GM19463 (cell line): Measurements from ENCODE around the gene MDN1.

Experiments
- ATAC-seq: cut with Tn5 transposase; IDR thresholded peaks from one replicate; pipeline ENCODE4 v1.9.1; 2021; ENCODE audit warnings: mild to moderate bottlenecking, moderate library complexity; ENCODE audit not compliant: unreplicated experiment

MDN1 gene

GRCh38 chr6:89702349-89702748, 117.2 kb downstream of the MDN1 start:
- ATAC-seq, result no peak

GRCh38 chr6:89695667-89696066, 123.9 kb downstream of the MDN1 start:
- no peak for ATAC-seq

DNA sequence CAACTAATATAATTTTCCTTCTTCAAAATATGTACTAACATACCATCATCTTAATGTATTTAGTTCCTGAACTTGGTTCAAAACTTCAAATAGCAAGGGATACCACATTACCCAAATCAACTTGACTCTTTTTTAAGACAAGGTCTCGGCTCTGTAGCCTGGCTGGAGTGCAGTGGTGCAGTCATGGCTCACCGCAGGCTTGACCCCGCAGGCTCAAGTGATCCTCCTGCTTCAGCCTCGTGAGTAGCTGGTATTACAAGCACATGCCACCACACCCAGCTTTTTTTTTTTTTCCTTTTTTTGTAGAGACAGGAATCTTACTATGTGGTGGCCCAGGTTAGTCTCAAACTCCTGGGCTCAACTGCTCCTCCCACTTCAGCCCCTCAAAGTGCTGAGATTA, 125.2 kb downstream of the MDN1 start:
- no peak for ATAC-seq

GRCh38 chr6:89693207-89693606, 126.4 kb downstream of the MDN1 start:
- no peak for ATAC-seq

GRCh38 chr6:89692256-89692655, 127.3 kb downstream of the MDN1 start:
- ATAC-seq, result no peak

DNA sequence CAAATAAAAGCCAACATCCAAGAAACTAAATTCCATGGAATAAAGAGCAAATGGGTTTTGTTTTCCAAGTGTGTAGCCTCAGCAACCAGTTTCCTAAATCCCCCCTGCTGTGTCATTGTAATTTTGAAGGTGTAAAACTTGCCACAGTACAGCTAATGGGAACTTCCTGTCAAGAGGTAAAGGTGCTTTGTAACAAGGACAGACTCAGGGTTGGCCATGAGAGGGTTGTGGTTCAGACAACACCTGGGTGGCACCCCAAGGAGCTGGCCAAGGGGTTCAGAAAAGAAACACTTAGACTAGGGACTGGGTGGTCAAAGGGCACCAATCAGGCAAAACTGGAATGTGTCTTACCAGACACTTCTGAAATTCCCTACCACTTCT, 128.7 kb downstream of the MDN1 start:
- no peak for ATAC-seq

GRCh38 chr6:89689732-89690131, 129.9 kb downstream of the MDN1 start:
- ATAC-seq, result no peak

DNA sequence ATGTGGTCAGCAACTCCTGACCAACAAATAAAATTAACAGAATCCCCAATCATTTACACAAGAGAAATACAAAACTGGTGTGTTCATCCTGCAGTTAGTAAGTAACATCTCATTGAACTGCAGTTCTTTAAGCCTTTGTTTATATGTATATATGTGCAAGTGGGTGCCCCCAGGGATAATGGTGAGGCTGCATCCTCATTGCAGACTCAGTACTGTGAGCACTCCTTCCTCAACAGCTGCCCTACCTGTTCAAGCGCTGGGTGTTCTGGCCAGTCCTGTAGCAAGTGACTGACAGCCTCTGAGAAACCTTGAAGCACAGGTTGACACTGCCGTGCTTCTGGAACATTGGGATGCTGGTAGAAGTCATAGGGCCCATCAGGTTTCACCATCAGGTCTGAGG, 131.3 kb downstream of the MDN1 start:
- ATAC-seq, result no peak

DNA sequence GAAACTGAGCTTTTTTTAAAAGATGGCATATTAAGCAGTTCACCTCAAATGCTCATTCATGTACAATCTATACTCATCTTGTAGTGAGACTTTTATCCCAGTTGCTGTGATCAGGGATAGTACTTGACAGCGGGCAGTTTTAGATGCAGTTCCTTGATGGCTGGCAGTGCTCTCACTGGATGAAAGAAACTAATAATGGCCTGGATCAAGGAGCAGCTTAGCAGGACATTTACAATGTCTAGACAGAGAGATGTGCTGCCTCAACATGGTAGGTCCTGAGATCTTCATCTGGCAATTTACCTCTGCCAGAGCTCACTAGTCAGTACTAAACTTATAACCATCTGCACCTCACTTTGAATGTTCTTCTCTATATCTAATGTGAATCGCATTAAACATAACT, 134.3 kb downstream of the MDN1 start:
- ATAC-seq, result no peak

DNA sequence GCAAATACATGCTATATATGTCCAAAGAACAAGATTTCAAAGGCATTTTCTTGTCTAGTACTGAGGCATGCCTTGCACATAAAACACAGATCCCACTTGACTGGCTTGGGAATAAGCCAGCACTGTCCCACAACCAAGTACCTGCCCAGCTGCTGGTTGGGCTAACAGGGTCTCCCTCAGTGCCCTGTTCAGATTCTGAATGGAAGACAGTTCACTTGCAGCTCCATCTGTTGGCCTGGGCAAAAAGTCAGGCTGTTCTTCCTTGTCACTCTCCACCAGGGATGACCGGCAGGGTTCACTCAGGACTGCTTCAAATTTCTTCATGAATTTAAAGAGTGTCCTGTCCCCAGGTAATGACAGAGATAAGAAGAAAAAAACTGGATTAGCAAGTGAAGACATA, 136.6 kb downstream of the MDN1 start:
- no peak for ATAC-seq

GRCh38 chr6:89681983-89682564, 137.5 kb downstream of the MDN1 start:
- ATAC-seq, result no peak

DNA sequence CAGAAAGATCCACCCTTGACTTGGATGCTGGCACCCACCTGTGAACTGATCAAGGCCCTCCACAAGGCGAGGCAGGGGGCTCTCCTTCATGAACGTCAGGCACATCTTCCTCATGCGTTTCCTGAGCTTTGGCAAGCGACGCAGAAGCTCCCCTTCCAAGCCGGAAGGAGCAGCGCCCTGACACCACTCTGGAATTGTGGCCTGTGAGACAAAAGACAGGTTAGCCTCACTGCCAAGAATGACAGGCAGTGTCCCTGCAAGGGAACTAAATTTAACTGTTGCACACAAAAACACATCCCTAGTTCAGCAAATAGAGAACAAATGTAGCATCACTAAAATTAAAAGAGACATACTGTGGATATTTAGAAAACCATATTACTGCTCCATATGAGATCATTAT, 139.0 kb downstream of the MDN1 start:
- no peak for ATAC-seq

DNA sequence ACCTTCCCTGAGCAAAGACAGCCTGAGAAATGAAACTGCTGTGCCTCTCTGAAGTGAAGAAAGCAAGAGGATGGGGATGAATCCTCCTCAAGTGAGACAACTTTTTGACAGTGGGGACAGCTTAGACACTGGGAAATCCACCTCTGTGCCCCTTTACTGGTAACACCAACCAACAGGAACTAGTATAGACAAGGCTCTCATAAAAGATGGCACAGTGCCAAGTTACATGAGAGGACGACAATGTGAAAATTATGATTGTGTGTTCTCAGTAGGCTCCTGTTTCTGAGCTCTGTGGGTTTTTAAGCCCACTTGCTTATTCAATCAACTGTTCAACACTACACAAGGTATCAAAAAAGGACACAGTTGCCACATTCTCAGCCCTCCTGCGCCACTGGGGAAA, 139.4 kb downstream of the MDN1 start:
- ATAC-seq, result no peak

DNA sequence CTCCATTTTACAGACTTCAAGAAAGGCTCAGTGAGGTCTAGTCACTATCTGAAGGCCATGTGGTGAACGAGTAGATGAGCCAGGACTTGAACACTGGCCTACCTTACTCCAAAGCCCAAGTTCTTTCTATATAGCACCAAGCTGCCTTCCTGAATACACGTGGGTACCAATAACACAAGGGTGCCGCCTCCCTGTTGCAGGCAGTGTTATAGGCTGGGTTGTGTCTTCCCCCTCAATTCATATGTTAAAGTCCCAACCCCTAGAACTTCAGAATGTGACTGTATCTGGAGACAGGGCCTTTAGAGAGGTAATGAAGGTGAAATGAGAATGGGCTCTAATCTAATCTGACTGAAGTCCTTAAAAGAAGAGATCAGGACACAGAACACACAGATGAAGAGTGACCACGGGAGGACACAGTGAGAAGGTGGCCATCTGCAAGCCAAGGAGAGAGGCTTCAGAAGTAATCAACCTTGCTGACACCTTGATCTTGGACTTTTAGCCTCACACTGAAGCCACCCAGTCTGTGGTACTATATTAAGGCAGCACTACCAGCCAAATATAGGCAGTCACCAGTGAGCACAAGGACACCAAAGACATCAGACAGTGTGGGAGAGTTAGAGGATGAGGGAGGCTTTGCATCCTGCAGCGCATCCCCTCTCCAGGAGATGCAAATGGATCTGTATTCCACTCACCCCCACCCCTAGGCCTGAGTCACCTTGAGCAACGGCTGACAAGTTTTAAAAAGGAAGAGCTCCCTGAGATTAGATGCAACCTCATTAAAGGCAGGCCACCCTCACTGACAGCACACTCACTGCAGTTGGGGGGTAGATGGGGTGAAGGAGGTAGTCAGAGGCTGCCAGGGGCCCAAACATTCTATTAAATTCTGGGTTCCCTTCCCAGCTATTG, 140.1 kb downstream of the MDN1 start:
- no peak for ATAC-seq

GRCh38 chr6:89678531-89678930, 141.1 kb downstream of the MDN1 start:
- ATAC-seq, result no peak

DNA sequence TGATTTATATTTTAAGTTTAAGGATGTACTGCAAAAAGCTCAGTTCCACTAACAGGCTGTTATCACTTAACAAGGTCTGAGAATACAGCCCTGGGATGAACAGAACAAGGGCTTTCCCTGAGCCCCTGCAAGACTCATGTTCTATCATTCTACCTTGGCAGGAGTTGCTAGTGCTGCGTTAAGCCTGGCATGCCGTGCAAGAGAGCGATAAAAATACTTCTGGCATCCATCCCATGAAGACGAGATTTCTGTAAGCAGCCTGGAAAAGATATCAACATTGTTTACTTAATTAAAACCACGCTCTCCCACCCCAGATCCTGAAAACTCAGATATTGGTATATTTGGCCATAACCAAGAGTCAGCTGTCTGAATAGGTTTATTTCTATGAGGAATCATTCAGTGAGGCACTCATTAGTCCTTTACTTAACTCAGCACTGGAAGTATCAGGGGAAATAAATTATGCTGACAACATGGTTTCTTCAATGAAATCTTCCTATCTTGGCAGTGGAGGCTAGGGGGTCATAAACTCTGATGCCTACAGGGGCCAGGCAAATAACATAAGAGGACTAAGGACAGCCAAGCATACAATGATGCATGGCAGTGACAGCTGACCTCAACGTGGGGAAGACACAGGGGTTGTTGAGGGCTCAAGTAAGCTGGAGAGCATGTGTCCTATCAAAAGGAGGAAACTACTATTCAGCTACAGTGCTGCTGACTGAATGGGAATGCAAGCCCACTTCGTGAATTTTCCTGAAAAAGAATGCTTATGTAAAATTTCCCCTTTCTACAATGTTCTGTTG, 143.4 kb downstream of the MDN1 start:
- ATAC-seq, result no peak

- ATAC-seq, result no peak
Measured at GRCh38 chr6:89670935-89671565, 148.5 kb downstream of the MDN1 start.

GRCh38 chr6:89669002-89669401, 150.6 kb downstream of the MDN1 start:
- no peak for ATAC-seq

- ATAC-seq, result no peak
Measured at GRCh38 chr6:89667872-89668556, 151.6 kb downstream of the MDN1 start.

DNA sequence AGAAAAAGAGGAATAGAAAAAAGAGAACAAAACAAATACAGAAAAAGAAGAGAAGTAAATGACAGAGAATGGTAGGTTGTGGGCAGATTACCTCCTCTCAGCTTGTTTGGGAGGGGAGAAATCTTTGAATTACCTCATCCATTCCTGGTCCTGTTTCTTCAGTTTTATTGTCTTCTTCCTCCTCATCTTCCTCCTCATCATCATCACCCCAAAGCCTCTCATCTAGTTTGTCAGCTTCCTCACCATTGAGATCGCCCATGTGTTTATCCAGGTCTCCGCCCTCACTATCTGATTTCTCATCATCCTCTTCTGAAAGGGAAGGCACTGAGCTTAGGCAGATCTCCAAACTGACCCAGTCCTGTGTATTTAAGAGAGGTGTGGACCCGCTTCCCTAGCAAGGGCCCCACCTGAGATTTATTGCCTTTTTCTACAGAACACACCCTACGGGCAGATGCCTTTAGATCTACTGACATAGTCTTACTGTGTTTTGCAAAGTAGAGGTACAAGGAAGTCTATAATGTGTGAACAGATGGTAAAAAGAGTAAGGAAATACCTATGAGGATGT, 156.9 kb downstream of the MDN1 start:
- no peak for ATAC-seq
